NOMO-1 (cell line): ENCODE results near the gene SLC7A14.
"Not testable (repeated sequence)": the region's sequence is repeated elsewhere in the genome, so short reads cannot be mapped to it uniquely, and the experiment has no call there.

Source experiments
- DNase-seq, 2 experiments: peaks; one replicate each; lab custom pipeline; 2025; ENCODE audit not compliant: unreplicated experiment in 2 of 2; lab: John Stamatoyannopoulos, UW

SLC7A14 gene

GRCh38 chr3:170598091-170598502 is 12.2 kb upstream of the SLC7A14 start:
- no peak for DNase-seq

GRCh38 chr3:170594528-170594927 is 8.7 kb upstream of the SLC7A14 start:
- no peak for DNase-seq

GRCh38 chr3:170593634-170594033 is 7.8 kb upstream of the SLC7A14 start:
- no peak for DNase-seq

- DNase-seq, result no peak
Observed at GRCh38 chr3:170589113-170589512, 3.2 kb upstream of the SLC7A14 start.

- no peak for DNase-seq
Observed at GRCh38 chr3:170585008-170585936, 603 bp downstream of the SLC7A14 start.

GRCh38 chr3:170584585-170585007 is 1.3 kb downstream of the SLC7A14 start:
- peak; percentile 11 to 35 for DNase-seq

- no peak for DNase-seq
Observed at GRCh38 chr3:170579646-170580045, 6.2 kb downstream of the SLC7A14 start.

- no peak for DNase-seq
Observed at GRCh38 chr3:170572665-170573253, 13.1 kb downstream of the SLC7A14 start.

- DNase-seq, result not testable (repeated sequence)
Observed at GRCh38 chr3:170567598-170567997, 18.3 kb downstream of the SLC7A14 start.

- no peak for DNase-seq
Observed at GRCh38 chr3:170566413-170566812, 19.5 kb downstream of the SLC7A14 start.

GRCh38 chr3:170565495-170565894 is 20.4 kb downstream of the SLC7A14 start:
- DNase-seq, result peak; percentile 15 to 28

- DNase-seq, result no peak
Observed at GRCh38 chr3:170564664-170565063, 21.2 kb downstream of the SLC7A14 start.

- DNase-seq, result peak in 1 of 2 experiments; percentile 65
Observed at GRCh38 chr3:170563712-170564423, 22.0 kb downstream of the SLC7A14 start.

- no peak for DNase-seq
Observed at GRCh38 chr3:170562080-170562479, 23.8 kb downstream of the SLC7A14 start.

GRCh38 chr3:170560717-170561382 is 25.0 kb downstream of the SLC7A14 start:
- no peak for DNase-seq

- no peak for DNase-seq
Observed at GRCh38 chr3:170560296-170560695, 25.6 kb downstream of the SLC7A14 start.

- DNase-seq, result no peak
Observed at GRCh38 chr3:170558427-170558826, 27.4 kb downstream of the SLC7A14 start.

GRCh38 chr3:170555329-170555728 is 30.5 kb downstream of the SLC7A14 start:
- DNase-seq, result no peak

- no peak for DNase-seq
Observed at GRCh38 chr3:170553788-170554757, 31.8 kb downstream of the SLC7A14 start.

GRCh38 chr3:170551252-170551651 is 34.6 kb downstream of the SLC7A14 start:
- no peak for DNase-seq
